SU-DHL-6 (cell line): ENCODE results near the gene KIF7.

Experiments
- CTCF ChIP-seq: fragments of 200-600 bp; sonication (generic); IDR thresholded peaks from one replicate; pipeline ENCODE4 v1.5.1; 2017; ENCODE audit warnings: antibody characterized with exemption, mild to moderate bottlenecking, low read length, moderate library complexity; ENCODE audit not compliant: insufficient read depth, poor library complexity, severe bottlenecking
- EZH2phosphoT487 ChIP-seq: fragments of 200-600 bp; sonication (generic), shearing (Covaris generic); conservative IDR thresholded peaks from 2 replicates; pipeline ENCODE4 v1.6.1; 2018; ENCODE audit warnings: mild to moderate bottlenecking, antibody characterized with exemption, low read length, moderate library complexity, mixed read lengths

GRCh38 chr15:89681146-89681545 is 25.9 kb upstream of the KIF7 start:
- TF ChIP-seq CTCF = no peak
- no peak for TF ChIP-seq EZH2phosphoT487
